GM12891 (cell line): ENCODE results near the gene ATXN10.

ENCODE experiments used
- POLR2A ChIP-seq: IDR thresholded peaks from 2 replicates; pipeline ENCODE4 v1.6.1; 2011; ENCODE audit warnings: low read depth, low read length, control low read depth
- POLR2AphosphoS5 ChIP-seq: IDR thresholded peaks from 2 replicates; pipeline ENCODE4 v1.6.1; 2011; ENCODE audit warnings: low read depth, low read length, control low read depth
- POU2F2 ChIP-seq: IDR thresholded peaks from 2 replicates; pipeline ENCODE4 v1.6.1; 2011; ENCODE audit warnings: low read depth, mild to moderate bottlenecking, control low read depth, low read length, moderate library complexity
- SPI1 ChIP-seq: IDR thresholded peaks from 2 replicates; pipeline ENCODE4 v1.6.1; 2011; ENCODE audit warnings: low read depth, low read length, control low read depth
- TAF1 ChIP-seq: IDR thresholded peaks from 2 replicates; pipeline ENCODE4 v1.6.1; 2011; ENCODE audit warnings: low read depth, low read length, control low read depth

DNA sequence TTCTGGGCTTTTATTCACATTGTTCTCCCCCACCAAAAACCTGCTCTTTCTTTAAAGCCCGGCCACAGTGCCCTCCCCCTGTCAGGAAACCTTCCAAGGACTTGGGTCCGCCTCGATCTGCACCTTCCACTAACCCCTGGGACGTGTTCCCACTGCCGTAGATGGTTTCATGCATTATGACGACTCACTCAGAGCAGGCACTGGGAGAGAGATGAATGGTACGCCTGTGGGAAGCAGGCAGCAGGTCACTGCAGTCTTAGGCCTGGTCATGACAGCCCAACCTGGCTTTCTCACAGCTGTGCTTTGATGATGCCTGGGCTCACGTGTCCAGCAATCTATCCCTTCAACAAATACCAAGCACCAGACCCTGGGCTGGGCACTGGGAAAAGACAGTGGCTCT, 189.6 kb downstream of the ATXN10 start:
- TF ChIP-seq POLR2AphosphoS5 (no peak), POLR2A (no peak), TAF1 (no peak), SPI1 (no peak), POU2F2 (no peak)
